Inferior parietal cortex (tissue), 1 donor: ENCODE results near the gene PDCD7.
"Not testable (repeated sequence)": the region's sequence is repeated elsewhere in the genome, so short reads cannot be mapped to it uniquely, and the experiment has no call there.

ENCODE experiments used
- DNase-seq: peaks from one replicate; pipeline ENCODE4 v3.0.0-alpha.2; 2016; ENCODE audit errors: extremely low spot score

The PDCD7 gene

DNA sequence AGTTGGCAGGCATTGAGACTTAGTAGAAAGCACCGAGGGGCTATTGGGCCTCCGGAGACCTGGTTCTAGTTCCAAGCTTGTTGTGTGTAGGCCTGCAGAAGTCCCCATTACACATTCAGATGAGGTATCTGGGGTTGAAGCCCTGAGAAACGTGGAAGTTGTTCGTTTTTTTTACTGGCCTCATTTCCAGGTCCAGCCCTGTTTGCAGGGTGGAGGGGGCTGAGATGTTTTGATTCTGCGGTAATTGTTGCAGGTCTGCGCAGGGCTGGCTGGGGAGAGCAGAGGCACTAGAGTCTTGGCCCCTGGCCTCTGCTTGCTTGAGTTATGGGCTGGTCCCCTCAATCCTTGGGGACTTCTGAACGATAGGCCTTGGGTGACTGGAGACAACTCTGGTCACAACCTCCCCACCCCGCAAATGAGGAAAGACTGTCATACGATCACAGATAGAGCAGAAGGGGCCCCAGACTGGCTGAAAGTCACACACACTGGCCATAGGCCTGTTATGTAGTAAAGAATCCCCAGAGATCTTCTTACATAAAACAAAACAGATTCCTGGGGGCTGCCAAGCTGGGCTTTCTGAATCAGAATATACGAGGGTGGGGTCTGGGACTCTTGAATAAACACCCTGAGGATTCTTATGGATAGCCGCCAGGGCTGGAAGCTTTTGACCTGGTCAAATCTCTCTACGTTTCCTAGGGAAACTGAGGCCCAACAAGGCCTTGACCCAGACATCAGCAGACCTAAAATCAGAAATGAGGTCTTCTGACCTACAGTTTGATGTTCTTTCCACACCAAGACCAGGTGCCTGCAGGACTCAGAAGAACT, 41.5 kb downstream of the PDCD7 start:
- DNase-seq, result no peak

DNA sequence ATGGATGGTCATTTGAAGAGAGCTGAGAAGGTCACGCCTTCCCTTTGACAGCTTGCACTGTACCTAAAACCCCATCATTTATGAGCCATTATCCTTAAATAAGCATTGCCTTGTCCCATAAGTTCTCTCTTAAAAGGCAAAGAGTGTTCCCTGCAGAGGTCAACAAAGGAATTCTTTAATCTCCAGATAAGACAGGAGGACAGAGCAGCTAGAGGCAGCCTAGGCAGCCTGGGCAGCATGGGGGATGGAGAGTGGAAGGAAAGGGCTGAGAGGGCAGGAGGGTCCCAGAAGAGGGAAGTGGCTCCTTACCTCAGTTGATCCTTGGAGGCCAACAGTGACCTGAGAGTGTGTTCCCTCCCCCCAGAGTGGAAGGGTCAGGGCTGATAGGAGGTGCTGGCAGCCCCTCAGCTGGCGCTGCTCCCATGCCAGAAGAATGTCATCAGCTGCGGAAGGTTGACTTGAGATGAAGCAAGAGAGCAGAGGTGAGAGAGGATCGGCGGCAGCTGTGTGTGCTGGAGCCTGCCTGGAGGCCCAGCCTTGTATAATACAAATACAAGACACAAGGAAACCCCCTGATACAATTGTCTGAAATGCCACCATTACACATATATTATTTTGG, 44.3 kb downstream of the PDCD7 start:
- no peak for DNase-seq

DNA sequence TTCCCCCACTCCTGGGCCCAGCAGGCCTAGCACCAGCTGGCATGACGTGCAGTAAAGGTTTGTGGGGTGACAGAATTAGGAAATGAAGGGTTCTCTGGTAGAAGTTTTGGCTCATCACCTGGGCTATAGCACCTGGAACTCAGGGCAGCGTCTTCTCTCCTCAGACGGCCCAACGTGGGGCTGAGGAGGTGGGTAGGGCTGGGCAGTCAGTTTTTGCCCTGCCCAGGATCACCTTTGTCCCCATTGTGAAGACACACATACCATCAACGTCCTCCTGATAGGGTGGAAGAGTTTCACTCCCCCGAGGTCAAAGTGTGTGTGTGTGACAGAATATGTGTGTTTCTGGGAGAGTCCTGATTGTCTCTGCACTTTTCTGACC, 45.0 kb downstream of the PDCD7 start:
- DNase-seq, result no peak

DNA sequence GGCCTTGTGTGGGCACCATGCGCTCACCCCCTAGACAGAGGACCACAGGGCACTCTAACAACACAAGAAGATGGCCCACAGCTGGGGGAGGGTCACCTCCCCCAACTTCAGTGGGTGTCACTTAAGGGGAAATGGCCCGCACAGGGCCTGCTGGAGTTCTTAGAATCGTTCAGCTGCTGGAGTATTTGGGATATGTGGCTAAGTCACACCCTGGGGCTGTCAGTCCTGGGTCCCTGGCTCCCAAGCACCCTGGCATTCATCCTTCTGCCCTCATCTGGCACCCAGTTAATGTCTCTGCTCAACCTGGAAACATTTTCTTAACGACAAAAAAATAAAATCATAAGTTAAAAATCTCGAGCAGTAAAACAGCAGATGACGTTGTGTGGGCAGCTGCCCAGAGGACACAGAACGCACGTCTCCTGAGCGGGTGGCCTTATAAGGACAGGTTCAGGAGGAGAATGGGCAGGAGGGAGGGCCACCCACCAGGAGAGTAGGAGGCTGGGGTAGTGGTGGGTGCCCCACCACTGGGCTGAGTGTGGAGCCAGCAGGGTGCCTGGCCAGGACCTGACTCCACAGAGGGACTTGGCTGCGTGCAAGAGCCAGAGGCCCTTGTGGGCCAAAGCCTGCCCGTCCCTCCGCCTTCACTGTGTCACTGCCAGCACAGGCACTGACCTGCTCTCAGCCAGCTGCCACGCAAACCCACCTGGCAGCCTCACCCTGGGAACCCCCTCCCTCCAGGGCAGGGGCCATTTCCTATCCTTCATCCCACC, 45.5 kb downstream of the PDCD7 start:
- DNase-seq, result no peak

DNA sequence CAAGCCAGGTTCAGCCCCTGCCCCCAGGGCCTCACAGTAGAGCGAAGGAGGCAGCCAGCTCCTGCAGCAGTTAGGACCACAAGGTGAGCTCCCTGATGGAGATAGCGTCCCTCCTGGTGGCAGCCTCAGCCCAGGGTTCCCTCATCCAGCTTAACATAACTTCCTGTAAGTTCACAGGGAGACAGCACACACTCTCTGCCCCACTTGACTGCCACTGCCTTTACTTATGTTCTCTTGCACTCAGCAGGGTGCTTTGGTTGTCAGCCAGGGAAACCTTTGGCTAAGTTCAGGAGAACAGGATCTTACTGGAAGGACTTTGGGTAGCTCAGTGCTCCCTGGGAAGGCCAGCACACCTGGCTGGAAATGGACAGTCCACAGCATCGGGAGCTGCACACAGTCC, 46.2 kb downstream of the PDCD7 start:
- DNase-seq, result no peak

DNA sequence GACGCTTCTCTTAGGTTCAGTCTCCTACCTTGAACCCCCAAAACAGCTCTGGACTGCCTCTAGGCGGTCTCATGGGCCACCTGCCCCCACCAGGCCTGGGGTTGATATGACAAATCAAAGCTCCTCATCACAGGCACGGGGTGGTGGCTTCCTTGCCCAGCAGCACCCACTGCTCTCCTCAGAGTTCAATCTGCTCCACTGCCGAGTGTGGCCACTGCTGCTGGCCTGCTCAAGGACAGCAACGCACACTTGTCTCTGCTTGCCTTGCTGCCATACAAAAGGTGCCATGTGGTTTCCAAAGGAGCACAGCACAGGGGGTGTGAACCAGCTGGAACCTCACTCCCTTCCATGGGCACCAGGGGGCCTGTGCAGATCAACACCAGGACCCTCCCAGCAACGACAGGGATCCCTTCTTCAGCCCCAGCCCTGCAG, 46.9 kb downstream of the PDCD7 start:
- DNase-seq, result no peak

DNA sequence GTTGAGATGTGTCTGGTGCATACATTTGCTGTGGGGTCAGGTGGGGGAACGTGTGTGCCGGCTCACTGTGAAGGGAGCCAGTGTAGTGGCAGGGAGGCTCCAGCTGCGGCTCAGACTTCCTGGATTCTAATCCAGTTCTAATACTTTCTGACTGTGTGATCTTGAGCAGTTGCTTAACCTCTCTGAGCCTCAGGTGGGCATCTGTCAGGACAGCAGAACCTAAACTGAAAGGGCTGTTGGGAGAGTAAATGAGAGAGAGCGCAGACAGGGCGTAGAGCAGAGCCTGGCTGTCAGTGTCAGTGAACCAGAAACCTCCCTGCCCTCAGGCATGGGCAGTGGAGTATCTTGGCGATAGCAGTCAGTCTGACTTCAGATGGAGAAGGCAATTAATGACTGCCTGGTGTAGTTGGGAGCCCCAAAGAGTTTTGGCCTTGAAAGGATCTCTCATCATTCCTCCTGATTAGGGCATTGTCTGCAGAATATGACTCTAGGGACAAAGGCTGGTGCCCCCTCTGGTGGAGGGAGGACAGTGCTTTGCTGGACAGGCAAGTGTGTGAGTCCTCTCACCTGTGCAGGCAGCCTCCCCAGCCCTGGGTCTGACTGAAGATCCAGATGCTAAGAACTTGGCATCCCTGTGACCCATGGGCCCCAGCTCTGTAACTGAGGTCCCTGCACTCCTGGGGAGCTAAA, 47.5 kb downstream of the PDCD7 start:
- no peak for DNase-seq

DNA sequence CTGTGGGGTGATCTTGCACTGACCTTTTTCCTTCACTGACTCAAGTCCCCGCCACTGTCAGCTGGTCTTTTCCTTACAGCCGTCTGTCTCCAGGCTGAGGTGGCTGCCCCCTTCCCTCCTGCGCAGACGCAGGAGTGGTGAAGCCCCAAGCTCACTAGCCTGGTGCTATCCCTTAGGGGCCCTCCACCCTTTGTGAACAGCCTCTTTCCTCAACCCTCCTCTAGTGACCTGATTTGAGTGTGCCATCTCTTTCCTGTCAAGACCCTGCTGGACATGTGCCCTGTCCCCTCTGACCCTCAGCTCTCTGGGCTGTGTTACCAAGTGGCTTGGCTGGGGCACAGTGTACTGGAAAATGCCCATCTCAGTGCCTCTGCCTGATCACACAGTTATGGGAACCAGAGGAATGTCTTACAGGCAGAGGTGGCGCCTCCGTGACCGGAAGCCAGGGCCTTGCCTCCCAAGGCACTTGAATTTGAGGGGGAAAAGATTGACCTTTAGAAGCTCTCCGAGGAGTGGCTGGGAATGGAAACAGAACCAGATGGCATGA, 48.3 kb downstream of the PDCD7 start:
- DNase-seq, result no peak

DNA sequence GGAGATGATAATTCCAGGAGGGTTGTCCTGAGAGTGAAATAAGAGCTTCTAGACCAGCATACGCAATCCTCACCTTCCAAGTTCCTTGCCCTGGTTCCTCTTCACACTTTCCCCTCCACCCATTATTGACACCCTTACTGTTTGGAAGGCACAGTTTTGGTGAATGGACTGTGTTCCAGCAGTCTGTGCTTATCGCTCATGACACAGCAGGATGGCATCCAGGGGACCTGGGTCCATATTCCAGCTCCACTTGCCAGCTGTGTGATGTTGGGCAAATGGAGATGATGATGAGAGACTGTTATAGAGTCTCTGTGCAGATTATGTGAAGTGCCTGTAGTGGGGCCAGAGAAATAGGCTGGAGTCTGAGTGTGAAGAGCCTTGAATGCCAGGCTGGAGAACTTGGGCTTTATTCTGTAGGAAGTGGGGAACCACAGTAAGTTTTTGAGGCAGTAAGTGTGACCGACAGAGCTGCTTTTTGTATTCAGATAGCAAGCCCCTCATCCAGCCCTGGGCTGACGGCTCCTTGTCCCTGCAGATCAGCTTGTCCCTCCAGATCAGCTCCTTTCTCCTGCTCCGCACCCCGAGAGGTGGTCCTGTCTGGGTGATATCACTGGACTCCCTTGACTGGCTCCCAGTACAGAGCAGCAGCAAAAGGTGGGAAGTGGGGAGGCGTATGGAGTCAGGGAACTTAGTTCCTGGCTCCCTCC, 49.0 kb downstream of the PDCD7 start:
- DNase-seq, result no peak

DNA sequence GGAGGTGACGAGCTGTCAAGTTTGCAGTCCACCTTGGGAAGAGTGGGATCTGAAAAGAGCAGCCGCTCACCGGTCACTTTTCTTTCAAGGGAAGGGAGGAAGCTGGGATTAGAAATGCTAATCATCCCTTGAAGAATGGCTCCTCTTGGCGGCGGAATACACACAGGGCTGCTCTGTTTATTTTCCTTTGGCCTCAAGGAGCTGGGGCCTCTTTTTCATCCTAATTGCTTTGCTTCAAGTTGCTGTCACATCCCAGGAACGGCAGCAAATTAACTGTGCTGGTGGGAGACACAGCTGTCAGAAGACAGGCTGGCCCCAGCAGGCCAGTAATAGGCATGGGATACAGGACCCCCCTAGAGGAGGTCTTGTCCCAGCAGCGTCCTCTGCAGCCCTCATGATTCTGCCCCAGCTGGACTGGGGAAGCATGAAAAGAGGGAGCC, 50.3 kb downstream of the PDCD7 start:
- peak; percentile 39 for DNase-seq

DNA sequence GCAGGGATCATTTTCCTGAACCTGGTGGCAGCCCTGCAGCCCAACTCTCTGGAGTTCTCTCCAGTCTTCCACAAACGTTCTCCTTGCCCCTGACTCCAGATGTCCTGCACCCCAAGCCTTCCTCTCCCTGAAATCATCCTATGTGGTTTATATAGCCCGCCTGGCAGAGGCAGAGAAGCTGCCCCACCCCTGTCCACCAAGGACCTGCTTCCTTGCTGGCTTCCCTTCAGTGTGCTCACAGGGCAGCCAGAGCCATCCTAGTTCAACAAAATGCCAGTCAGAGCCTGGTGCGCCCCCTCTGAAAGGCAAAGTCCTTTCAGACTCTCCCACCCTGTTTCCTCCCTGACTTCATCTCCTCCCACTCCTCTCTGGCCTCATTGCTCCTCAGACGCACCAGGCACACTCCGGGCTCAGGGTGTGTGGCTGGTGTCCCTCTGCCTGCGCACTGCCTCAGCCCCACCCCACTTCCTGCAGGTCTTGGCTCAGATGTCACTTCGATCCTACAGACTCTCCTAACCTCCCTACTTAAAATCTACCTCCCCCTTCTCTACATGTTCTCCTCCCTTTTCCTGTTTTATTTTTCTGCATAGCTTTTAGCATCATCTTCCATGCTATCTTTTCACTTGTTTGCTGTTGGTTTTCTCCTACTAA, 51.2 kb downstream of the PDCD7 start:
- no peak for DNase-seq

DNA sequence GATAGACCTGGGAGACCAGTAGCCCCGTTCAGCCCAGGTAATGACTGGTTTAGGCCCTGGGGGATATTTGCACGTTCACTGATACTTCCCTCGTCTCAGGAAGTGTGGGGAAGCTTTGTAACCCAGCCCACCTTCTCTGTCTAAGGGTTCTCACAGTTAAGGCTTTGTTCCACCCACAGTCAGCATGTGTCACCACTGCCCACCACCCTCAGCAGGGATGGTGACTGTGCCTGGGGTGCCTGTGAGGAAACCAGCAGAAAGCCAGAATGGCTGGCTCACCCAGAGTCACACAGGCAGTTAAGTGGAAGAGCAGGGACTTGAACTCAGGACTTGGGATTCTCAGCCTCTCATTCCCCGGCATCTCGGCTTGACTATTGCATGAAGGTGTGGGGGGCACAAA, 51.9 kb downstream of the PDCD7 start:
- no peak for DNase-seq

DNA sequence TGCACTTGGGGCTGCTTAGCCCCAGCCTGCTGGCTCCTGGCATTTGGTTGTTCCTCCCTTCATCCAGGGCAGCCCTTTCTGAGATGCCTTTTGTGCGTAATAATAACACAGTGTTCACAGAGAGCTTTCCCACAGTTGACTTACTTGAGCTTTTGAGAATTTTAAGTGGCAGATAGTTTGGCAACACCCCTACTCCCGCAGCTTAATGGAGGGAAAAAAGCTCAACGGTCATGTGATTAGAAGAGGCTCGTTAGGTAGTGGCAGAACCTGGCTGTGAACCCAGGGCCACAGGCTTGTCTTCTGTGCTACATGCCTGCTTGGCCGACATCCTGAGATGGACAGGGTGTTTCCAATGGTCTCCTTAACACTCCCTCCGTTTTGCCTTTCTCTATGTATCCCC, 52.3 kb downstream of the PDCD7 start:
- no peak for DNase-seq

DNA sequence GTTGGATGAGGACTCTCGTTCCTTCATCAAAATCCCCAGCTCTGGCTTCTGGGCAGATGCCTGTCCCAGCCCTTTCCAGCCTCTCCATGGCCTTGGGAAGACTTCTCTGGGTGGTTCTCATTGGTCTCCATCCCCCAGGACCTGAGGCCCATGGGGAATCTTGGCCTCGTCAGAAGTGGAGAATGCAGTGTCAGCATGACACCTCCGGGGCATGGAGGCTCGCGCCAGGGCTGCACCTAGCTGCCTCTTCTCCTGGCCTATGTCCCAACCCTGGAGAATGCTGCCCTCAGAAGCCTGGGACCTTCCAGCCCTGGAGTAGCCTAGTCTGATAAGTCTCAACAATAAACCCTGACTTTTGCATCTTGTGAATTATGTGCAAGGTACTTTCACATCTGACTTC, 54.0 kb downstream of the PDCD7 start:
- no peak for DNase-seq

DNA sequence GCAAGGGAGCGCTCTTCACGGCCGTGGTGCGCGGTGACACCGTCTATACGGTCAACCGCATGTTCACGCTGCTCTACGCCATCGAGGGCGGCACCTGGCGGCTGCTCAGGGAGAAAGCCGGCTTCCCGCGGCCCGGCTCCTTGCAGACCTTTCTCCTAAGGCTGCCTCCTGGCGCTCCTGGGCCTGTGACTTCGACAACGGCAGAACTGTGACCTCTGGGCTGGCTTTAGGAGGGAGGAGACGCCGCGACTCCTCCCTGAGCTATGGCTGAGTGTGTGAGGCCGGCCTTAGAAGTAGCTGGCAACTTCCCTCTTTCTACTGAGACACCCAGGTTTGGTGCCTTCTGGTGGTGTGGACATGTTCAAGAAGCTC, 55.6 kb downstream of the PDCD7 start:
- DNase-seq, result no peak

DNA sequence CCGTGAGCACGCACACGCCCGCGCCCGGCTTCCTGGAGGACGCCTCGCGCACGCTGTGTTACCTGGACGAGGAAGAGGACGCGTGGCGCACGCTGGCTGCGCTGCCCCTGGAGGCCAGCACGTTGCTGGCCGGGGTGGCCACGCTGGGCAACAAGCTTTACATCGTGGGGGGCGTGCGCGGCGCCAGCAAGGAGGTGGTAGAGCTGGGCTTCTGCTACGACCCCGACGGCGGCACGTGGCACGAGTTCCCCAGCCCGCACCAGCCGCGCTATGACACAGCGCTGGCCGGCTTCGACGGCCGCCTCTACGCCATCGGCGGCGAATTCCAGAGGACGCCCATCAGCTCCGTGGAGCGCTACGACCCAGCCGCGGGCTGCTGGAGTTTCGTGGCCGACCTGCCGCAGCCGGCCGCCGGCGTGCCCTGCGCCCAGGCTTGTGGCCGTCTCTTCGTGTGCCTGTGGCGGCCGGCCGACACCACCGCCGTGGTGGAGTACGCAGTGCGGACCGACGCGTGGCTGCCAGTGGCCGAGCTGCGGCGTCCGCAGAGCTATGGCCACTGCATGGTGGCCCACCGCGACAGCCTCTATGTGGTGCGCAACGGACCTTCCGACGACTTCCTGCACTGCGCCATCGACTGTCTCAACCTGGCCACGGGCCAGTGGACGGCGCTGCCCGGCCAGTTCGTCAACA, 56.2 kb downstream of the PDCD7 start:
- no peak for DNase-seq

DNA sequence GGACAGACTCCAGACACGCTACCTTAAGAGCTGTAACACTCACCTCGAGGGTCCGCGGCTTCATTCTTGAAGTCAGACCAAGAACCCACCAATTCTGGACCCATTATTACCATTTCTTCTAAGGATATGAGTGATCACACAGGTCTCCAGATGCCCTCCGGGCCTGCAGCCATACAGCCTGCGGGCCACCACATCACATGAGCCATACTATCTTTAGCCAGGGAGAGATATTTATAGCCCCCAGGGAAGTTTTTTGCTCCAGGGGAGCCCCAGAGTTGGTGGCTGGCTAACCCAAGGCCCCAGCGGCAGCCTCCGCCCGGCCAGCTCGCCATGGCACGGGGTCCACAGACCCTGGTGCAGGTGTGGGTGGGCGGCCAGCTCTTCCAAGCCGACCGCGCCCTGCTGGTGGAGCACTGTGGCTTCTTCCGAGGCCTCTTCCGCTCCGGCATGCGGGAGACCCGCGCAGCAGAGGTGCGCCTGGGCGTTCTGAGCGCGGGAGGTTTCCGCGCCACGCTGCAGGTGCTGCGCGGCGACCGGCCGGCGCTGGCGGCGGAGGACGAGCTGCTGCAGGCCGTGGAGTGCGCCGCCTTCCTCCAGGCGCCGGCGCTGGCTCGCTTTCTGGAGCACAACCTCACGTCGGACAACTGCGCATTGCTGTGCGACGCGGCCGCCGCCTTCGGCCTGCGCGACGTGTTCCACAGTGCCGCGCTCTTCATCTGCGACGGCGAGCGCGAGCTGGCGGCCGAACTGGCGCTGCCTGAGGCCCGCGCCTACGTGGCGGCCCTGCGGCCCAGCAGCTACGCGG, 56.9 kb downstream of the PDCD7 start, which contains the start of gene KBTBD13:
Gene KBTBD13 (plus strand): TSS at position 261 of the 805 bp plus-strand sequence. CDS start 70 bp downstream, at position 331.
- DNase-seq, result no peak

DNA sequence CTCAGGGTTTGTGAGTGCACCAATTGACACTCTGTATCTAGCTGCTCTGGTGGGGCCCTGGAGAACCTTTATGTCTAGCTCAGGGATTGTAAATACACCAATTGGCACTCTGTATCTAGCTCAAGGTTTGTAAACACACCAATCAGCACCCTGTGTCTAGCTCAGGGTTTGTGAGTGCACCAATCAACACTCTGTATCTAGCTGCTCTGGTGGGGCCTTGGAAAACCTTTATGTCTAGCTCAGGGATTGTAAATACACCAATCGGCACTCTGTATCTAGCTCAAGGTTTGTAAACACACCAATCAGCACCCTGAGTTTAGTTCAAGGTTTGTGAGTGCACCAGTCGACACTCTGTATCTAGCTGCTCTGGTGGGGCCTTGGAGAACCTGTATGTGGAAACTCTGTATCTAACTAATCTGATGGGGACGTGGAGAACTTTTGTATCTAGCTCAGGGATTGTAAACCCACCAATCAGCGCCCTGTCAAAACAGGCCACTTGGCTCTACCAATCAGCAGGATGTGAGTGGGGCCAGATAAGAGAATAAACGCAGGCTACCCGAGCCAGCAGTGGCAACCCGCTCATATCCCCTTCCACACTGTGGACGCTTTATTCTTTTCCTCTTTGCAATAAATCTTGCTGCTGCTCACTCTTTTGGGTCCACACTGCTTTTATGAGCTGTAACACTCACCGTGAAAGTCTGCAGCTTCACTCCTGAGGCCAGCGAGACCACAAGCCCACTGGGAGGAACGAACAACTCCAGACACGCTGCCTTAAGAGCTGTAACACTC, 57.8 kb downstream of the PDCD7 start:
- not testable (repeated sequence) for DNase-seq
